Type B pancreatic cell (in vitro differentiated cells): ENCODE data around the gene SLC1A2. TPM values are rescaled to one million over a fixed set of nuclear protein-coding genes. Genes with fewer than 3 reads are reported as not detected.

ENCODE experiments used
- DNase-seq: peaks from one replicate; pipeline ENCODE4 v3.0.0; 2021; ENCODE audit warnings: mixed read lengths; ENCODE audit not compliant: unreplicated experiment; ENCODE audit errors: extremely low spot score
- H3K27ac Mint-ChIP-seq: 2 replicates; pipeline ENCODE4 v1.8.0; 2021; ENCODE audit warnings: mild to moderate bottlenecking, mixed read lengths
- H3K27me3 Mint-ChIP-seq: 2 replicates; pipeline ENCODE4 v1.8.0; 2021; ENCODE audit warnings: mixed read lengths
- H3K36me3 Mint-ChIP-seq: 2 replicates; pipeline ENCODE4 v1.8.0; 2021; ENCODE audit warnings: mixed read lengths
- H3K4me1 Mint-ChIP-seq: one replicate; pipeline ENCODE4 v1.8.0; 2021; ENCODE audit warnings: mixed read lengths; ENCODE audit not compliant: unreplicated experiment
- H3K4me3 Mint-ChIP-seq: 2 replicates; pipeline ENCODE4 v1.8.0; 2021; ENCODE audit warnings: mild to moderate bottlenecking, mixed read lengths
- H3K9me3 Mint-ChIP-seq: 2 replicates; pipeline ENCODE4 v1.8.0; 2021; ENCODE audit warnings: mixed read lengths
- CTCF ChIP-seq: fragments of 200-600 bp; sonication (generic); conservative IDR thresholded peaks from 2 replicates; pipeline ENCODE4 v1.5.0; 2021; ENCODE audit warnings: antibody characterized with exemption, mild to moderate bottlenecking
- total RNA-seq: library from RNA; stranded (reverse); gene quantifications from 2 replicates; pipeline ENCODE4 v1.2.1, GENCODE V29; 2021; ENCODE audit warnings: low replicate concordance

SLC1A2 gene
- total RNA-seq, 1 donor from 2014 or later, result 7.4 TPM

GRCh38 chr11:35360055-35360530 lies 59.3 kb downstream of the SLC1A2 start:
- DNase-seq, result no peak
- Mint-ChIP-seq H3K27me3 (peaks cover 8% of the 10 kb centered on the region), H3K9me3 (no peaks in the 10 kb centered on the region), H3K27ac (no peak overlapping the region), H3K36me3 (no peaks in the 10 kb centered on the region), H3K4me1 (peaks cover 22% of the 10 kb centered on the region), H3K4me3 (no peak overlapping the region)
- no peak for TF ChIP-seq CTCF

- Mint-ChIP-seq H3K9me3 (no peaks in the 10 kb centered on the region), H3K27me3 (peaks cover 8% of the 10 kb centered on the region), H3K4me3 (no peak overlapping the region), H3K4me1 (peaks cover 22% of the 10 kb centered on the region), H3K36me3 (no peaks in the 10 kb centered on the region), H3K27ac (no peak overlapping the region)
- DNase-seq, result no peak
- no peak for TF ChIP-seq CTCF
These were observed 59.9 kb downstream of the SLC1A2 start for GRCh38 chr11:35359321-35360054.

- Mint-ChIP-seq H3K27me3 (peaks cover 8% of the 10 kb centered on the region), H3K9me3 (no peaks in the 10 kb centered on the region), H3K36me3 (no peaks in the 10 kb centered on the region), H3K4me1 (peaks cover 14% of the 10 kb centered on the region), H3K4me3 (no peak overlapping the region), H3K27ac (no peak overlapping the region)
- TF ChIP-seq CTCF, result no peak
- no peak for DNase-seq
These were observed 61.0 kb downstream of the SLC1A2 start for GRCh38 chr11:35358391-35358790.

GRCh38 chr11:35357923-35358322 lies 61.4 kb downstream of the SLC1A2 start:
- Mint-ChIP-seq H3K4me3 (no peak overlapping the region), H3K4me1 (peaks cover 11% of the 10 kb centered on the region), H3K27ac (no peak overlapping the region), H3K27me3 (peaks cover 5% of the 10 kb centered on the region), H3K9me3 (no peaks in the 10 kb centered on the region), H3K36me3 (no peaks in the 10 kb centered on the region)
- TF ChIP-seq CTCF, result no peak
- no peak for DNase-seq

GRCh38 chr11:35355102-35355749 lies 64.1 kb downstream of the SLC1A2 start:
- H3K4me3 Mint-ChIP-seq, result no peak overlapping the region
- DNase-seq, result no peak
- no peak overlapping the region for H3K27ac Mint-ChIP-seq
- peaks cover 4% of the 10 kb centered on the region for H3K27me3 Mint-ChIP-seq
- no peaks in the 10 kb centered on the region for H3K9me3 Mint-ChIP-seq
- TF ChIP-seq CTCF, result no peak
- peaks cover 6% of the 10 kb centered on the region for H3K4me1 Mint-ChIP-seq
- H3K36me3 Mint-ChIP-seq, result no peaks in the 10 kb centered on the region
